ENCODE results near the gene MTF2.

MTF2 gene

GRCh38 chr1:93177991-93178390 lies 98.9 kb downstream of the MTF2 start:
- peak overlapping the region; percentile 75 for H3K4me3 ChIP-seq (ENCODE audit: insufficient read depth, low read depth, low read length, poor library complexity, severe bottlenecking)
- peaks cover 5% of the 10 kb centered on the region for H3K36me3 ChIP-seq (ENCODE audit: control insufficient read depth, insufficient read depth, low read length)
- H3K27ac ChIP-seq (ENCODE audit: insufficient read depth, low read length, poor library complexity, severe bottlenecking), result no peak overlapping the region
- H3K4me1 ChIP-seq (ENCODE audit: control insufficient read depth, insufficient read depth, low read length, poor library complexity, severe bottlenecking), result peaks cover 26% of the 10 kb centered on the region
- H3K9me3 ChIP-seq (ENCODE audit: control insufficient read depth, low read length), result no peaks in the 10 kb centered on the region
- DNase-seq, result no peak
- no peaks in the 10 kb centered on the region for H3K27me3 ChIP-seq (replicated peaks; ENCODE audit: control insufficient read depth, insufficient read depth, low read length, poor library complexity, severe bottlenecking)

DNA sequence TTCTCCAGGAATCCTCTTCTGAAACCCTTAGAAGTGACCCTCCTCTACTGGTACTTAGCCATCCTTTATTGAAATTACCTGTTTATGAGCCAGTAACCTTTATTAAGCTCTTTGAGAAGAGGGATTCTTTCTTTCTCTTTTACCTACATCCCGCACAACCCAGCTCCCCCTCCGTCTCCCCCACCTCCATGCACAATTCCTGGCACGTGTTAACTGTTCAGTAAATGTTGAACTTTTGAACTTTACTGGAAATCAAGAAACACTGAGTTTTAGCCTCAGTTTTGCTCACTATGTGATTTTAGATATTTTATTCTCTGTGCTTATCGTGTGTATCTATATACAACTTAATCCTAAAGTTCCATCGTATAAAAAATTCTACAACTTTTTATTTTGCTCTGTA lies 99.3 kb downstream of the MTF2 start:
- Histone ChIP-seq H3K4me1 (ENCODE audit: control insufficient read depth, insufficient read depth, low read length, poor library complexity, severe bottlenecking) (peaks cover 26% of the 10 kb centered on the region), H3K9me3 (ENCODE audit: control insufficient read depth, low read length) (no peaks in the 10 kb centered on the region)
- no peak for DNase-seq

DNA sequence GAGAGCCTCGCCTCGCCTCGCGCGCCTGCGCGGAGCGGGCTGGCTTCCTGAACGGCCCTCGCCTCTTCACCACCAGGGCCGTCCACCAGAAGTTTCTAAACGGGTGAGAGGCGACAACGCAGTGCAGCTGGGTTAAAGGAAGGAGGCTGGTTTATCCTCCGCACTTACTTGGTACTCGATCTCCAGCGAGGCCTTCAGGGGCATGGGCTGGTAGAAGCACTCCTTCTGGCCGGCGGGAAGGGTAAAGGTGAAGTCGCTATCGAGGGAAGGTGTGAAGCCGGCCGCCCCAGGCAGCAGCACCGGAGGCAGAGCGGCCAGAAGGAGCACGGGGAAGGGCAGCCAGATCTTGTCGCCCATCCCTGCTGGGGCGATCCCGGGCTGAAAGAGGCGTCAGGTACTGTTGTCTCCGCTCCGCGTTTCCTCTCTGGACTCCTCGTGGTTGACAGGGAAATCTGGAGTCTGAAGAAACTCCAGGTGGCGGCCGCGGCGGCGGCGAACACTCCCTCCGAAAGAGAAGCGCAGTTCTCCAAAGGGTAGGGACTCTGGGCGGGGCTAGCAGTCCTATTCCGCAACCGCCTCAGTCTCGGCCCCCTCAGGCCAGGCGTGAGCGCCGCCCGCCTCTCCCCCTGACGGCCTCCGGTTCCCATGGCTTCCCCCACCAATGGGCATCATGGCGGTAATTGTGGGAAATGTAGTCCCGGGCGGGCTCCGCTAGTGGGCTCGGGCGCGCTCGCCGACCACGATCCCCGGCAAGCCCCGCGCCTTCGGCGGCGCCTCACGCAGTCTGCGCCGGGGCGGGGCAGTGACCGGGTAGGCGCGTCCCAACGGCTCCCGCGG lies 101.0 kb downstream of the MTF2 start, which contains the start of gene TMED5:
Gene TMED5, minus strand, starts transcription at position 528 of the 837 bp plus-strand sequence. Its CDS starts 171 bp downstream, at position 357.
- H3K4me3 ChIP-seq (ENCODE audit: insufficient read depth, low read depth, low read length, poor library complexity, severe bottlenecking), result peak within 1 kb of the TSS; percentile 75
- H3K27me3 ChIP-seq (replicated peaks; ENCODE audit: control insufficient read depth, insufficient read depth, low read length, poor library complexity, severe bottlenecking), result no peaks in the 10 kb centered on the region
- H3K36me3 ChIP-seq (ENCODE audit: control insufficient read depth, insufficient read depth, low read length), result no peaks in the 10 kb centered on the region
- no peaks in the 10 kb centered on the region for H3K9me3 ChIP-seq (ENCODE audit: control insufficient read depth, low read length)
- DNase-seq, result peak; percentile 95 to 96 (median 95)
- peaks cover 26% of the 10 kb centered on the region for H3K4me1 ChIP-seq (ENCODE audit: control insufficient read depth, insufficient read depth, low read length, poor library complexity, severe bottlenecking)
- peak within 1 kb of the TSS; percentile 91 for H3K27ac ChIP-seq (ENCODE audit: insufficient read depth, low read length, poor library complexity, severe bottlenecking)

More for the DNA sequence above, 99.3 kb downstream of the MTF2 start:
- no peak overlapping the region for H3K27ac ChIP-seq (ENCODE audit: insufficient read depth, low read length, poor library complexity, severe bottlenecking)
- H3K4me3 ChIP-seq (ENCODE audit: insufficient read depth, low read depth, low read length, poor library complexity, severe bottlenecking), result peak overlapping the region; percentile 75
- H3K27me3 ChIP-seq (replicated peaks; ENCODE audit: control insufficient read depth, insufficient read depth, low read length, poor library complexity, severe bottlenecking), result no peaks in the 10 kb centered on the region
- H3K36me3 ChIP-seq (ENCODE audit: control insufficient read depth, insufficient read depth, low read length), result peaks cover 5% of the 10 kb centered on the region

- H3K27ac ChIP-seq (ENCODE audit: insufficient read depth, low read length, poor library complexity, severe bottlenecking), result peak within 1 kb of the TSS; percentile 91
- DNase-seq, result peak in 2 of 3 donors; percentile 36 to 61
These were observed 101.9 kb downstream of the MTF2 start, which contains the start of gene CCDC18 for GRCh38 chr1:93180723-93181613. TSS of gene CCDC18 (plus strand) at chr1:93180724. CDS start at chr1:93183362, 2,638 bp downstream.

GRCh38 chr1:93186667-93187066 lies 107.6 kb downstream of the MTF2 start:
- no peaks in the 10 kb centered on the region for H3K27me3 ChIP-seq (replicated peaks; ENCODE audit: control insufficient read depth, insufficient read depth, low read length, poor library complexity, severe bottlenecking)

More at GRCh38 chr1:93180723-93181613, 101.9 kb downstream of the MTF2 start, which contains the start of gene CCDC18:
- Histone ChIP-seq H3K4me3 (ENCODE audit: insufficient read depth, low read depth, low read length, poor library complexity, severe bottlenecking) (peak within 1 kb of the TSS; percentile 75), H3K36me3 (ENCODE audit: control insufficient read depth, insufficient read depth, low read length) (no peaks in the 10 kb centered on the region), H3K4me1 (ENCODE audit: control insufficient read depth, insufficient read depth, low read length, poor library complexity, severe bottlenecking) (peaks cover 23% of the 10 kb centered on the region), H3K9me3 (ENCODE audit: control insufficient read depth, low read length) (no peaks in the 10 kb centered on the region), H3K27me3 (replicated peaks; ENCODE audit: control insufficient read depth, insufficient read depth, low read length, poor library complexity, severe bottlenecking) (no peaks in the 10 kb centered on the region)

More at GRCh38 chr1:93186667-93187066, 107.6 kb downstream of the MTF2 start:
- H3K4me3 ChIP-seq (ENCODE audit: insufficient read depth, low read depth, low read length, poor library complexity, severe bottlenecking), result no peak overlapping the region
- DNase-seq, result no peak
- no peaks in the 10 kb centered on the region for H3K4me1 ChIP-seq (ENCODE audit: control insufficient read depth, insufficient read depth, low read length, poor library complexity, severe bottlenecking)
- no peak overlapping the region for H3K27ac ChIP-seq (ENCODE audit: insufficient read depth, low read length, poor library complexity, severe bottlenecking)
- H3K36me3 ChIP-seq (ENCODE audit: control insufficient read depth, insufficient read depth, low read length), result no peaks in the 10 kb centered on the region
- no peaks in the 10 kb centered on the region for H3K9me3 ChIP-seq (ENCODE audit: control insufficient read depth, low read length)
